ENCODE data around the gene ZDHHC8. TPM values are rescaled to one million over a fixed set of nuclear protein-coding genes. Genes with fewer than 3 reads are reported as not detected.

ZDHHC8 gene
- total RNA-seq, 4 donors from 2014 or later, result 11.8 to 27.8 (median 16.4) TPM

DNA sequence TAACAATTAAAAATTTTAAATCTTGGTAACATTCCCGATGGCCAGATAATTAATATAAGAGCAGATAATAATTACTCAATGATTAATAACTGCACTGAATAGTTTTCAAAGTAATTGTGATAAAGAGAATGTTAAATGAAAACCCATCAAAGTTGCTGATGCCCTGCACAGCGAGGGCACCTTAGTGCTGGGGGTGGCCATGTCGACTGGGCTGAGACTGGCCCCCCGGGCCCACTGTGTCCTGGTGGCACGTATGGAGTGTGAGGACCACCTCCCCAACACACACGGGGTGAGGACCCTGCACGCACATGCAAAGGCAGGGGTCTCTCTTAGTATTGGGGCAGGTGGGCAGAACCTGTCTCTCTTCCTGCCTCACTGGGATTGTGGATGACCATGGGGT lies 34.3 kb downstream of the ZDHHC8 start:
- Histone ChIP-seq H3K27ac (no peak overlapping the region), H3K4me1 (no peaks in the 10 kb centered on the region), H3K4me3 (no peak overlapping the region), H3K27me3 (peaks cover 15% of the 10 kb centered on the region), H3K36me3 (no peaks in the 10 kb centered on the region), H3K9me3 (no peaks in the 10 kb centered on the region)
- TF ChIP-seq EP300 (IDR thresholded peaks at IDR 0.05), result no peak
- no peak for TF ChIP-seq POLR2A (IDR thresholded peaks at IDR 0.05)
- no peak for TF ChIP-seq POLR2AphosphoS5 (IDR thresholded peaks at IDR 0.05)
- TF ChIP-seq CTCF (IDR thresholded peaks at IDR 0.05), result no peak
- no peak for ATAC-seq
- 40 to 78% methylated on average over 1 to 3 of the region's 7 CpGs for WGBS, 2 donors (ENCODE audit: low coverage in 1 of 2)

- peaks cover 15% of the 10 kb centered on the region for H3K27me3 ChIP-seq
- H3K27ac ChIP-seq, result no peak overlapping the region
- WGBS, 2 donors (ENCODE audit: low coverage in 1 of 2), result 60% methylated on average over 1 of the region's 9 CpGs; no CpG with 5 or more reads in 1 of the 2 donors
- H3K4me3 ChIP-seq, result no peak overlapping the region
- H3K4me1 ChIP-seq, result no peaks in the 10 kb centered on the region
- no peaks in the 10 kb centered on the region for H3K36me3 ChIP-seq
- H3K9me3 ChIP-seq, result no peaks in the 10 kb centered on the region
- no peak for ATAC-seq
- no peak for TF ChIP-seq EP300 (IDR thresholded peaks at IDR 0.05)
- no peak for TF ChIP-seq CTCF (IDR thresholded peaks at IDR 0.05)
- no peak for TF ChIP-seq POLR2AphosphoS5 (IDR thresholded peaks at IDR 0.05)
- TF ChIP-seq POLR2A (IDR thresholded peaks at IDR 0.05), result no peak
These were observed 35.1 kb downstream of the ZDHHC8 start for GRCh38 chr22:20166703-20167102.

DNA sequence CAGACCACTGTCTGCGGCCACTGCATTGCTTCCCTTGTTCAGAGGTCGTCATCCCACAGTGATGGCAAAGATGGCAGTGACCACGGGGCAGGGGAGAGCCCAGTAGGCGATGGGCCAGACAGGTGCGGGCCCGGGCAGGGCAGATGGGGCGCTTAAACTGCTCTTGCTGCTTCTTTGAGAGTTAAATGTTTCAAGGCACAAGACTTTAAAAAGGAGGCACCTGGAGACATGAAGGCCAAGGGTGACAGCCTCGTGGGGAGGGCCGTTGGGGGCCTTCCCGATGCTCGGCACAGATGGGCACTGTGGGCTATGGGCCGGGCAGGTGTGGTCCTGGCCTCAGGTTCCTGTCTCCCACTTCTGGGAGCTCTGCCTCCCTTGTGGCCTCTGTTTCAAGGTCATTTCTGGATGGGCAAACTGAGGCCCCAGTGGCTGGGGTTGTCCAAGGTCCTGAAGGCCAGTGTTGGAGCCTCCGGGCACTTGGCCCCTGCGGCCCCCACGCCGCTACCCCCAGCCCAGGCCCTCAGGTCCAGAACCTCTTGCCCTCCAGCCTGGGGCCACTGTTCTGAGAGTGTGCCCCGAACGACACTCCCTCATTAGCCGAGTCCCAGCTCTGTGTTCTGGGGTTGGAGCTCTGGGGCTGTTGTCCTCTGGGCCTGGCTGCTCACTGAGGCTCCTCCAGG lies 36.2 kb downstream of the ZDHHC8 start:
- Histone ChIP-seq H3K9me3 (no peaks in the 10 kb centered on the region), H3K4me1 (no peaks in the 10 kb centered on the region), H3K27me3 (peaks cover 15% of the 10 kb centered on the region), H3K27ac (no peak overlapping the region), H3K36me3 (no peaks in the 10 kb centered on the region), H3K4me3 (no peak overlapping the region)
- 100% methylated on average over 3 of the region's 19 CpGs; no CpG with 5 or more reads in 1 of the 2 donors for WGBS, 2 donors (ENCODE audit: low coverage in 1 of 2)
- TF ChIP-seq POLR2A (IDR thresholded peaks at IDR 0.05) (no peak), POLR2AphosphoS5 (IDR thresholded peaks at IDR 0.05) (no peak), EP300 (IDR thresholded peaks at IDR 0.05) (no peak), CTCF (IDR thresholded peaks at IDR 0.05) (no peak)
- ATAC-seq, result no peak

- H3K9me3 ChIP-seq, result no peaks in the 10 kb centered on the region
- WGBS, 2 donors (ENCODE audit: low coverage in 1 of 2), result 60% methylated on average over 3 of the region's 10 CpGs; no CpG with 5 or more reads in 1 of the 2 donors
- no peak for ATAC-seq
These were observed 37.7 kb downstream of the ZDHHC8 start for GRCh38 chr22:20169253-20169822.

More at GRCh38 chr22:20169253-20169822, 37.7 kb downstream of the ZDHHC8 start:
- Histone ChIP-seq H3K27me3 (peaks cover 15% of the 10 kb centered on the region), H3K4me1 (no peaks in the 10 kb centered on the region), H3K27ac (no peak overlapping the region), H3K36me3 (no peaks in the 10 kb centered on the region), H3K4me3 (no peak overlapping the region)
- TF ChIP-seq CTCF (IDR thresholded peaks at IDR 0.05), result no peak
- TF ChIP-seq POLR2A (IDR thresholded peaks at IDR 0.05), result no peak
- TF ChIP-seq POLR2AphosphoS5 (IDR thresholded peaks at IDR 0.05), result no peak
- no peak for TF ChIP-seq EP300 (IDR thresholded peaks at IDR 0.05)
